ENCODE measurements around the gene TEX22.

- TF ChIP-seq CTCF (IDR thresholded peaks at IDR 0.05; ENCODE audit: low read length) (no peak), EZH2 (optimal IDR thresholded peaks at IDR 0.05; ENCODE audit: low read depth, low read length) (no peak), EZH2phosphoT487 (IDR thresholded peaks at IDR 0.05; ENCODE audit: low read length) (no peak)
Observed at GRCh38 chr14:105421723-105422615, 23.6 kb downstream of the TEX22 start.

All from MM.1S (cell line).